GM21360 (cell line): ENCODE results near the gene TMSB15B.
"Not testable (repeated sequence)": the region's sequence is repeated elsewhere in the genome, so short reads cannot be mapped to it uniquely, and the experiment has no call there.

ENCODE experiments used
- ATAC-seq: cut with Tn5 transposase; IDR thresholded peaks from one replicate; pipeline ENCODE4 v1.9.1; 2021; ENCODE audit warnings: mild to moderate bottlenecking, moderate library complexity; ENCODE audit not compliant: unreplicated experiment

Gene TMSB15B

DNA sequence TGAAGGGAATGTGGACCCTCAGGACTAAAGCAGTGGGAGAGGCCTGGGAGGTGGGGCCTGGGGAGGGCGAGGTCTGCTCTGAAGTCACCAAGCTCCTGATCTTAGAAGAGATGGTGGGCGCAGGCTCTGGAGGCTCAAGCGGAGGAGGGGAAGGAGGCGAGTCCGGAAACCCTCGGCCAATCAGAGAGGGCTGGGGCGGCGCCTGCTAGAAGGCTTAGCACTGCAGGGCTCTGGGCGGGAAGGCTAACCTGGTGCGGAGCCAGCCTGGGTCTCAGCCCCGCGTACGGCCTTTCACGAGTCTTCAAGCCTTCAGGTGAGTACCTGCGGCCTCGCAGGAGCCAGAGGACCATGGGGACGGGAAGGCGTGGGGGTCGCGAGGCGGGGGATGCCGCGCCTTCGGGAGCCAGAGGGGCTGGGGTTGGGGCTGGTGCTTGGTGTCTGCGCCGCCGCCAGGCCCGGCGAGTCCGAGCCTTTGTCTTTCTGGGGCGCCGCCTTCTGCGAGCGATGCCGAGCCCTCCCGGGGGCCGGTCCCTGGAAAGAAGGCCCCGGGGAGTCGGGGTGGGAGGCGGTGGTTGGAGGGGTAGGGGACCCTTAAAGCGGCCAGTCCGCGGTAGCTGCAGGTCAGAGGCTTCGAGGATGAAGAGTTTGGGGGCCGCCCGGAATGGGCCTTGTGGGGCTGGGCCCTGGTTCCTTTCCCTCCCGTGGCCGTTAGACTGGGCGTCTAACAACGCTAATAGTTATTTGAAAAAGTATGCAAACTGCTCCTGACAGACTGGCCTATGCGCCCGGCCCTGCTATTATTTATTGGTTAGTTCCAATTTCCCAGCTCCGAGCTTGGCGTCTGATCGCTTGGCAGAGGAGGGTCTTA is at the start of gene TMSB15B:
Gene TMSB15B (plus strand): TSS at position 217 of the 868 bp plus-strand sequence.
- ATAC-seq, result peak; percentile 97

DNA sequence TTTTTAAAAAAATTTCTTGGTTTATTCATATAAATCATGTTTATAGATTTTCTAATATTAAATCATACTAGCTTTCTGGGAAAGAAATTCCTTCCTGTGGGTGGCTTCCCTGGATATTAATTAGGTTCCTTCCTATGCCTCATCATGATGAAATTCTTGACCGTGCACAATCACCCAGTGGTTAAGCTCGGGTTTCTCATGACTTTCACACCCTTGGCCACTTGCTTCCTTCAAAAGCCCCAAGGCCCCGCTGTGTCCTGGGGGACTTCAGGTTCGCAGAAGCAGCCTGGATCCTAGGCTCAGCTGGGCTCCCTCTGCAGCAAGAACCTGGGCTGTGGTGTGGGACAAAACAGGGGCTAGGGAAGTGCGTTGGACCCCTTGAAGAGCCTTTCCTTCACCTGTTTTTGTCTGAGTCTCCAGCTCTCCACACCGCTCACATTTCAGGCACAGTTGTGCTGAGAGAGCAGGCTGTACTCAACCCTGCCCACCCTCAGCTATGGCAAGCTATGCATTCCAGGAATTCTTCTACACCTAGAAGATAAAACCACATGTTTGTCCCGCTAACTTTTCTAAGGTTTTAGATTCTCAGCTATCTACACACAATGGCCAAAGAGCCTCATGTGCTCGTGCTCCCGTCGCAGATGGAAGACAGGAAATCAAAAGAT is 48.9 kb upstream of the TMSB15B start:
- no peak for ATAC-seq

DNA sequence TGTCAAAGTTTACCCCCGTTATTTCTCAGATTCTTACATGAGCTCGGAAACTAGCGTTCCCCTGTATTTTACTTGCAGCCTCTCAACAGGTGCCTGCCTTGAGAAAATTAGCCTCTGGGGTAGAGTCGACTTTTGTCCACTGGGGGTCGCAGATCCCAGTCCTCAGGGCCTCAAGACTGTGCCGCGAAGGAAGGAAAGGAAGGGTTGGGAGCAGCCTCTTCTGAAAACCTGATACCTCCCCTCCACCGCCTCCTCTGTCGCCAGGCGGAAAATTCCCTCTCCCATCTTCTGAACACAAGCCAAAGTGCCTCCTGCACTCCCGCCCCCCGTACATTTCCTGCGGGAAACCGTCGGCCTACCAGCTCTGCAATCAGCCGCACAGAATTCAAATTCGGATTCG is 44.4 kb upstream of the TMSB15B start:
- peak; percentile 34 for ATAC-seq

DNA sequence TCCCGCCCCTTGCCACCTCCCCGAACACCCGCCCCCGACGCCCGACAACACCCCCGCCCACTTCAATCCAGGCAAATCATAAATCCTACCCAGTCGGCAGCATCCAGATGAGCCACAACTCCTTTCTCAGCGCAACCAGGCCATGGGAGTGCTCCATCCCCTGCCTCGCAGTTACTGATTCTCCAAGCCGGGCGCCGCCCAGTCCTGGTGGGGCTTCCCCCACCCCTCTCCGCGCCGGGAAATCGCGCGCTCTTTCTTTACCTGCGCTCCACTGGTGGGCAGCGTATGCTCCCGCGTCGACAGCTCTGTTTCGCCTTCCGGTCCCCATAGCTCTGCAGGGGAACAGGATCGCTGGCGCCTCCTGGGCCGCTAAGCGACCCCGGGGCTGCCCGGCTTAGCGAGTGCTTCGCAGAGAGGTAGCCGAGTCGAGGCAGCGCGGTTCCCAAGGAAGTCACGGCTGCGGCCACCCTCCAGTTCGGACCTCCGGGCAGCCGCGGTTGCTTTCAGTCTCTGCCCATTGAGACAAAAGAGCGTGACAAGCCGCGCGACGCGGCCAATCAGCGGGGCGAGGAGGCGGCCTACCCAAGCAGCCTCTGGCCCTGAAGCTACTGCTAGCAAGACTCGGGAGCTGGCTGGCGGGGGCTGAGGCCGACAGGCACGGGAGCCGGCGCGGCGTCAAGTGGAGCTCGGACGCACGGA is 43.7 kb upstream of the TMSB15B start:
- peak; percentile 74 for ATAC-seq

DNA sequence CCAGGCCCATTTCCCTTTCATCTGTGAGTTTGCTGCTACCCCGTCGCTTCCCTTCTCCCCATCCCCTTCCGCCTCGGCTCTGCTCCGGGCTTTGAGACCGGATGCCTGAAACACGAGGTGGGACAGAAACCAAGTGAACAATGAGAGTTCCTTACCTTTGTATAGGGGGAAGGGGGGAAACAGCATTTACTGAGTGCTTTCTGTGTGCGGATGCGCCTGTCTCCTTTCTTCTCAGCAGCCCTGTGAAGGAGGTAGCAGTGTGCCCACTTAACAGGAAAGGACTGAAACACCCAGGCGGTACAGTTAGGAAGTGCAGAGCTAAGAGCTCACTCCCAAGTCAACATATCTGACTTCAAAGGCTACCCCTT is 43.2 kb upstream of the TMSB15B start:
- ATAC-seq, result peak; percentile 41

DNA sequence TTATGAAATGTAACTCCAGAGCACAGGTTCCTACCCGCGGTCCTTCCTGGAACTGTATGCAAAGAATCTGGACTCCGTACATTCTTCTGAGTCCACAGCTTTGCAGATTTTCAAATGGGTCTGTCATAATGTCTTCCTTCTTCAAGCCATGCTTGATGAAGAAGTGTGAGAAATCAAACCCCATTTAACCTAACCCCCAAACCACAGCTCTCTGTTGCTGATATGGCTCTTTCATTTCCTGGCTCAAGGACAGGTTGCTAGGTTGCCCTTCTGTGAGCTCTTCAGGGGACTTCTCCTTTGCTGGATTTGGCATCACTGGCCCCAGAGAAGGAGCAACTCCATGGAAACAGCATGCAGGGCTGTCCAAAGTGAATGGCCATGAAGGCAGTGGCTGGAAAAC is 41.9 kb upstream of the TMSB15B start:
- not testable (repeated sequence) for ATAC-seq

DNA sequence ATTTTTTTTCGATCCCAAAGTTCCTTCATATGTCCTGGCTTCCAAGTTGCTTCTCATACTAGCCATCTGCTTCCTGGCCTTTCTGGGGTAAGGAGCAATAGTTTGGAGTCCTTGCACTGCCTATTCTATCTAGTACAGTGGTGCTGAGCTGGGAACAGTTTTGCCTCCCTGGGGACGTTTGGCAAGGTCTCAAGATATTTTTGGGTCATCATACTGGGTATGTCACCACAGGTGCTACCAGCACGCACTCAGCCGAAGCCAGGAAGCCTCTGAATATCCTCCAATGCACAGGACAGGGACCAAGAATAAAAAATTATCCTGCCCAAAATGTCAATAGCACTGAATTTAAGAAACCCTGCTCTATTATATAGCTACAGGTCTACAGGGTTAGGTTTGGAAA is 35.4 kb upstream of the TMSB15B start:
- ATAC-seq, result no peak

DNA sequence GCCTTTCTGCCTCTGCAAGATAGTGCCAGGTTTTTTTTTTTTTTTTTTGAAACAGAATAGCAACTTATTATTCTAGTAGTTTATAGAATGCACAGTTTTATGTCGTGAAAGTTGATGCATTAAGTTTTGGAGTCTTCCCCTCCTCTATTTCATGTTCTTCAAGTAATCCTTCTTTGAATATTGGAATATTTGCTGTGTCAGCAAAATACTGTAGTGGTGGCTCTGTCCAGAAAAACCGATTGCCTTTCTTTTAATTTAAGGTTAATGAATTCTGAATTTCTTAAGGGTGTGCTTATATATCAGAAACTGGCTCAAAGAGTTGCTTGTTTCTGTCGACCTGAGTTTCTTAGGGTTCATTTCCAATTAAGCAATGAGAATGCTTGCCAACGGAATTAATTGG is 34.8 kb upstream of the TMSB15B start:
- ATAC-seq, result no peak

DNA sequence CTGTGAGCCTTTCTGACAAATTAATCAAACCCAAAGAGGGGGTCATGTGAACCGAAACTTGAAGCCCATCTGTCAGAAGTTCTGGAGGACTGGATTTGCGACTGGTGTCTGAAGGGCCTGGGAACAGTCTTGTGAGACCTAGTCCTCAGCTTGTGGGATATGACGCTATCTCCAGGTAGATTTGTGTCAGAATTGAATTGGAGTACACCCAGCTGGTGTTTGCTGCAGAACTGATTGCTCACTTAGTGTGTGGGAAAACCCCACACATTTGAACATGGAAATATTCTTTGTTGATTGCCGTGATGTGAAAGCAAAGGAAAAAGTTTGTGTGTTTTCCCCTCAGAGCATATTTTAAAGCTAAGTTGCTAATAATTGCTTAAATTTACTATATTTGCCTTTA is 30.3 kb upstream of the TMSB15B start:
- ATAC-seq, result peak; percentile 92

DNA sequence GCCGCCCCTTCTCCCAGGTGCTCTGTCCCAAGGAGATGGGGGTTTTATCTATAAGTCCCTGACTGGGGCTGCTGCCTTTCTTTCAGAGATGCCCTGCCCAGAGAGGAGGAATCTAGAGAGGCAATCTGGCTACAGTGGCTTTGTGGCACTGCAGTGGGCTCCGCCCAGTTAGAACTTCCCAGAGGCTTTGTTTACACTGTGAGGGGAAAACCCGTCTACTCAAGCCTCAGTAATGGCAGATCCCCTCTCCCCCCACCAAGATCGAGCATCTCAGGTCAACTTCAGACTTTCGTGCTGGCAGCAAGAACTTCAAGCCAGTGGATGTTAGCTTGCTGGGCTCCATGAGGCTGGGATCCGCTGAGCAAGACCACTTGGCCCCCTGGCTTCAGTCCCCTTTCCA is 22.2 kb upstream of the TMSB15B start:
- ATAC-seq, result not testable (repeated sequence)

DNA sequence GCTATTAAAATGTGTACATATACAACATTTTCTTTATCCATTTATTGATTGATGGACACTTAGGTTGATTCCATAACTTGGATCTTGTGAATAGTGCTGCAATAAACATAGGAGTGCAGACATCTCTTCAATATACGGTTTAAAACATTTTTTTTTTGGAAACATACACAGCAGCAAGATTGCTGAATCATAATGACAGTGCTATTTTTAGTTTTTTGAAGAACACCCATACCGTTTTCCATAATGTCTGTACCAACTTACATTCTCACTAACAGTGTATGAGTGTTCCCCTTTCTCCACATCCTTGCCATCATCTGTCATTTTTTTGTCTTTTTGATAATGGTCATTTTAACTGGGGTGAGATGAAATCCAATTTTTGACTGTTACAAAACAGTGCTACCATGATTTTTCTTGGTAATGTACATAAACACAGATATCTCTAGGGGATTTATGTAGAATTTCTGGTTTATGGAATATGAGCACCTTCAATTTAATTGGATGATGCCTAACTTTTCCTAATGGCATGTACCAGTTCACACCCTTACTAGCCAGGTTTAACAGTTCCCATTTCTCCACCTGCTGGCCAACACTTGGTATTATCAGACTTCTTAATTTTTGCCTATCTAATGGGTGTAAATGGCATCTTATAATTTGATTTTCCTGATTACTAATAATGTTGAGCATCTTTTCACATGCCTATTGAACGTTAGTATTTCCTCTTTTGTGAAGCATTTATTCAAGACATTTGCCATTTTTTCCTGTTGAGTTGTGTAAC is 21.0 kb upstream of the TMSB15B start:
- ATAC-seq, result no peak

DNA sequence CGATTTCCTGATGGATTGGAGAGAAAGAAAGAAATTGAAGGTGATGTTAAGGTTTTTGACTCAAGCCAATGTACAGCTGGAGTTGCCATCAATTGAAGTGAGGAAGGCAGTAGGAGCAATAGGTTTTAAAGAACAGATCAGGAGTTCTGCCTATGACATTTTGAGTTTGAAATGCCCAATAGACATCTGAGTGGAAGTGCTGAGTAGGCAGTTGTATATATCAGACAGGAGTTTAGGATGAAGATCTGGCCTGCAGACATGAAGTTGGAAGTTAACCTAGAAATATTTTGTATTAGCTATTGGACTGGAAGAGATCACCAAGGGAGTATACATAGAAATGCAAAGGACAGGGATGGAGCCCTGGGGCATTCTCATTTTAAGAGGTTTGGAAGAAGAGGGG is 12.9 kb upstream of the TMSB15B start:
- no peak for ATAC-seq

DNA sequence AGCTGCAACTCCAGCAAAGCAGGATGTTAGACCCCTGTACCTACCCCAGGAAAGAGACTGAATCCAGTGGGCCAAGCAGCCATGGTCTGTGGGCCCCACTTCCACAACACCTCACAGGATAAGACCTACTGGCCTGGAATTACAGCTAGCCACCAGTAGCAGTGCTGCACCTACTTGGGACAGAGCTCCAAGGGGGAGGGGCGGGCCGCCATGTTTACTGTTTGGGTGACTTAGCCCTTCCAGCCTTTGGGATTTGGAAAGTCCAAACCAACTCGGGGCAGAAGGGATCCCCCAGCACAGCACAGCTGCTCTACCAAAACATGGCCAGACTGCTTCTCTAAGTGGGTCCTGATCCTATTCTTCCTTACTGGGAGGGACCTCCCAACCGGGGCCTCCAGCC is 9.1 kb upstream of the TMSB15B start:
- ATAC-seq, result no peak

DNA sequence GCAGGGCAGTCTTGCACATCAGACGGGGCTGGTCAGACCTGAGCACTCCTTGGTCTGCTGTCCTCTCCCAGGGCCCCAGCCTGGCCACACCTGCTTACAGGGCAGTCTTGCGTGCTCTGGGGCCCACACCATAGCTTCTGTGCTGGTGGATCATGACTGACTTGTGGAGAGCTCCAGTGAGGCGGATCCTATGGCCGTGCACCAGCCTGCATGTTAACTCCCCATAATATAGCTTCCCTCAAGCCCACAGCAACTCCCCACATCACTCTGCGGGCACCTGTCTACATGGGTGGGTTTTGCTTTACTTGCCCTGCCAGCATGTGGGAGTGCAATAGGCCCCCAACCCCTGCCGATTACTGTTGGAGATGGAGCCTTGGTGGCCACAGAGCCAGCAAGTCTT is 8.2 kb upstream of the TMSB15B start:
- no peak for ATAC-seq

DNA sequence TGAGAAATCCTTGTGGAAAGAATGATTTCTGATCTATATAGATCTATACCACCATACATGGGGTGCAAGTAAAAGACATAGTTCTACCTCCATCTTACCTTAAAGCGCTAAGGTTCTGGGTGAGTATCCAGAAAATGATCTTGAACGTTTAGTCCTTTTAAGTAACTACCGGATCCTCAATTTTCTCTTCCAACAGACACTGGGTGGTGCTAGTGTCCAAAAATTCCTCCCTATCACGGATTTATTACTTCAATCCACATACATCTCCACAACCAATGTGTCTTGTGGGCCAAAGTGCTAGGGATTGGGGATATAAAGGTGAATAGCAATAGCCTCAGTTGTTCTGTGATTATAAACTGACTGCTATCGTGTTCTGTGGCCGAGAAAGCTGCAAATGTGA is 1.8 kb upstream of the TMSB15B start:
- not testable (repeated sequence) for ATAC-seq

DNA sequence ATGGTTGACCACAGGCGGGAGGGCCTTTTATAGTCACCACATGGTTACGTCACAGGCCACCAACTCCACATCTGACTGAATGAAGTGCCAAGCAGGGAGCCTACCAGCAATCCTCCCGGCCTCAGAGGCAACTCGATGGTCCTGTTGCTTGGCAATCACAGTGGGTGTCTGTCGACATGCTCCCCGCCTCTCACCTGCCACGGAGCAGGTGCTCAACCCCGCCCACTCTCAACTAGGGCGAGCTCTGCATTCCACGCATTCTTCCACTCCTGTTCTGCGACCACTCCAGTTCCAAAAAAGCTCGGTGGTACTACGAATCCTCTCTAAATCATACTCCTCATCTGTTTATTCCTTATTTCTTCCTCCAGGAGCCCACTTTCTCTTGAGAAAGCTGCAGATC is 21.1 kb downstream of the TMSB15B start:
- ATAC-seq, result not testable (repeated sequence)

DNA sequence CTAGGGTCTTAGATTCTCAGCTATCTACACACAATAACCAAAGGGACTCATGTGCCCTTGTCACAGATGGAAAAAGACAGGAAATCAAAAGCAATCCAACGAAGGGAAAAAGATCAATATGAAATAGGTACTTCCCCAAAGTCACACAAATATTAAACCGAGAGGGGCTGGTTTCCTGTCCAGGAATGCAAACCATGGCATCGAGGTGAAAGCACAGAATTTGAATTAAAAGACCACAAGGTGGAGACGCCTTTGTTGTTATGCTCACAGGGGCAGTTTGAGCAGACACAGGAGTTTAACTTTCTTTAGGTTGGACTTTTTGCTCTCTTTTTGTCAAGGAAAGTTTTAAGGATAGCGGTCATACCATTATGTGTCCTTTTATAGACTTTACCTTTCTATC is 36.8 kb downstream of the TMSB15B start:
- peak; percentile 51 for ATAC-seq

DNA sequence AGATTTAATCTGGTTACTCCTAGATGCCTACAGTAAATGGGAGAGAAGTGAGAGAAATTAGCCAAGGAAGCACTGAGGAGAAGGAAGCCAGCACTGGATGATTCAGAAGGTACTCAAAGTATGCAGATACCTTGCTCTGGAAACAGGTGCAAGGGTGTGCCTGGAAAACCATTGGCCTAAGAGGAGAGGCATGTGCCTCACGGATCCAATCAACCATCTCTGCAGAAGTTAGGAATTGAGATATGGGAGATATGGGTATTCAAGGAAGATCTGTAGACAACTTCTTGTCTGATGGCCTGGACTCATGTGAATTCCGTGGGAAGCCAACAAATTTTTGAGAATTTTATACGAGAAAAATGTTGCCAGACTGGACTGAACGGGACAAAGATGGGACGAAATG is 46.4 kb downstream of the TMSB15B start:
- no peak for ATAC-seq

DNA sequence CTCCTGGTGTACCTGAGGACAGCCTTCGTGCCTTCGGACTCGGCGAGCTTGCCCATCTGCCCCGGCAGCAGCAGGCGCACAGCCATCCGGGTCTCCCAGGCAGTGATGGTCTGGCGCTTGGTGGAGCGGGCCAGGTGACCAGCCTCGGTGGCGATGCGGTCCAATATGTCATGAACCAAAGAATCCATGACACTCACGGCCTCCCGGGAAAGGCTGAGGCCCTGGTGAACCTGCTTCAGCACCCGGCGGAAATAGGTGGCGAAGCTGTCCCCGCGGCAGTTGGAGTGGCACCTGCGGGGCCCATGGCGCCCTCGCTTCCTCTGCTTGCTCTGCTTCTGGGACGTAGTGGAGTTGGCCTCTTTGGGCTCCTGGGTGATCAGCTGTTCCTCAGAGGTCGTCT is 50.7 kb downstream of the TMSB15B start:
- ATAC-seq, result no peak

DNA sequence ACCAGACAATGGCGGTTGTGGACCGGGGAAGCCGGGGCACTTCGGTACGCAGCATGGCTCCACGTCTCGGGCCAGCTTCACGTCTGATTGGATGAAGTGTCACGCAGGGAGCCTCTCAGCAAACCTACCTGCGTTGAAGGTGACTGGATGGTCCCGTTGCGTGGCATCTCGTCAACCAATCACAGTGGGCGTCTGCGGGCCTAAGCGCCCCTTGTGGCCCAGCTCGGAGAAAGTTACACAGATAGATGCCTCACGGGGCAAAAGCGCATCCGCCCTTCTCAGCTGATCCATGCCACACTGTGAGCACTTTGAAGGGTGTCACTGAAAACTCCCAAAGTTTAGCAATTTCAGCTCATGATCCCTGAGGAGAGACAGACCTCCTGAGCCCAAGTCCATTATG is 51.2 kb downstream of the TMSB15B start, which contains the start of gene H2BW1:
Gene H2BW1 (minus strand): TSS at position 103 of the 400 bp plus-strand sequence. CDS start 132 bp downstream, outside the sequence.
- ATAC-seq, result no peak

DNA sequence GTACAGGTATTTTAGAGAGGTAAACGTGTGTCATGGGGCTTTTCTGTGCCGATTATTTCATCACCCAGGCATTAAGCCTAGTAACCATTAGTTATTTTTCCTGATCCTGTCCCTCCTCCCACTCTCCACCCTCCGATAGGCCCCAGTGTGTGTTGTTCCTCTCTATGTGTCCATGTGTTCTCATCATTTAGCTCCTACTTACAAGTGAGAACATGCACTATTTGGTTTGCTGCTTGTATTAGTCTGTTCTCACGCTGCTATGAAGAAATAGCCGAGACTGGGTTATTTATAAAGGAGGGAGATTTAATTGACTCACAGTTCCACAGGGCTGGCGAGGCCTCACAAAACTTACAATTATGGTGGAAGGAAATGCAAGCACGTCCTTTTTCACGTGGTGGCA is 53.1 kb downstream of the TMSB15B start:
- not testable (repeated sequence) for ATAC-seq
